HepG2 (cell line): ENCODE results near the gene HSF4. TPM values are rescaled to one million over a fixed set of nuclear protein-coding genes. Genes with fewer than 3 reads are reported as not detected.

Experiments used
- BRCA1 ChIP-seq: sonication (generic); formaldehyde crosslinking; IDR thresholded peaks from 2 replicates; pipeline ENCODE4 v1.4.0; 2020; ENCODE audit warnings: missing genetic modification reagents
- CBX1 ChIP-seq: IDR thresholded peaks from one replicate; pipeline ENCODE4 v1.6.1; 2016; ENCODE audit warnings: antibody characterized with exemption, low read depth
- ELF1 ChIP-seq: sonication (generic); formaldehyde crosslinking; IDR thresholded peaks from 2 replicates; pipeline ENCODE4 v1.4.0; 2020; ENCODE audit warnings: missing genetic modification reagents
- GATAD2A ChIP-seq: IDR thresholded peaks from 2 replicates; pipeline ENCODE4 v1.6.1; 2016
- MBNL3 ChIP-seq: fragments of 250-450 bp; sonication (Bioruptor Pico); conservative IDR thresholded peaks from 2 replicates; pipeline ENCODE4 v1.8.0; 2022; ENCODE audit warnings: mild to moderate bottlenecking, inconsistent platforms
- MED8 ChIP-seq: sonication (generic); formaldehyde crosslinking; IDR thresholded peaks from 2 replicates; pipeline ENCODE4 v1.8.1; 2023; ENCODE audit warnings: mild to moderate bottlenecking, missing genetic modification reagents; ENCODE audit not compliant: insufficient replicate concordance
- RARG ChIP-seq: sonication (generic); formaldehyde crosslinking; IDR thresholded peaks from 2 replicates; pipeline ENCODE4 v1.4.0; 2020; ENCODE audit warnings: low read depth, mild to moderate bottlenecking, missing genetic modification reagents
- SALL2 ChIP-seq: sonication (generic); formaldehyde crosslinking; IDR thresholded peaks from 2 replicates; pipeline ENCODE4 v1.8.1; 2023; ENCODE audit warnings: mild to moderate bottlenecking, missing genetic modification reagents, inconsistent platforms
- SMAD1 ChIP-seq: sonication (generic); formaldehyde crosslinking; IDR thresholded peaks from 2 replicates; pipeline ENCODE4 v1.4.0; 2020; ENCODE audit warnings: missing genetic modification reagents, low read depth, mild to moderate bottlenecking, borderline replicate concordance
- SYNCRIP ChIP-seq: fragments of 200-400 bp; formaldehyde crosslinking; IDR thresholded peaks from 2 replicates; pipeline ENCODE4 v1.6.1; 2018; ENCODE audit warnings: mild to moderate bottlenecking, low read depth, low read length; ENCODE audit not compliant: insufficient read depth
- TCF7 ChIP-seq: sonication (generic); IDR thresholded peaks from 2 replicates; pipeline ENCODE4 v1.6.1; 2016; ENCODE audit warnings: antibody characterized with exemption, low read depth
- ZFAT ChIP-seq: sonication (generic); formaldehyde crosslinking; conservative IDR thresholded peaks from 2 replicates; pipeline ENCODE4 v1.8.1; 2023; ENCODE audit warnings: missing genetic modification reagents, inconsistent platforms
- ZFP37 ChIP-seq: sonication (generic); formaldehyde crosslinking; IDR thresholded peaks from 2 replicates; pipeline ENCODE4 v1.4.0; 2020; ENCODE audit warnings: missing genetic modification reagents, borderline replicate concordance
- ZNF619 ChIP-seq: sonication (generic); formaldehyde crosslinking; IDR thresholded peaks from 2 replicates; pipeline ENCODE4 v1.4.0; 2020; ENCODE audit warnings: mild to moderate bottlenecking, missing genetic modification reagents
- ZNF891 ChIP-seq: sonication (generic); formaldehyde crosslinking; IDR thresholded peaks from 2 replicates; pipeline ENCODE4 v1.5.0; 2020; ENCODE audit warnings: mild to moderate bottlenecking, missing genetic modification reagents
- polyA plus RNA-seq, 8 experiments: library from polyadenylated mRNA; depleted of rRNA in 3 of 8; stranded (reverse) in 7 of 8; unstranded in 1 of 8; fragments of >200 nt; fragmentation: Illumina TruSeq in 4 of 8; extraction: Trizol in 4 of 8; gene quantifications; 2 replicates each; pipeline versions ENCODE4 v1.2.1 to v1.2.3, GENCODE V29; 2011 to 2016; ENCODE audit warnings: low read depth in 4 of 8, missing spikeins in 1 of 8, mixed read lengths in 1 of 8; ENCODE audit not compliant: insufficient read depth in 1 of 8
- total RNA-seq, 5 experiments: library from RNA; depleted of rRNA; stranded (reverse); fragments of >200 nt; fragmentation: Illumina TruSeq; extraction: Trizol; gene quantifications; 2 replicates each; pipeline ENCODE4 v1.2.3, GENCODE V29; 2016; ENCODE audit warnings: low read depth in 1 of 5
- TF ChIP-seq, protein P1 (sequence below): sonication (generic); formaldehyde crosslinking; IDR thresholded peaks from 2 replicates; pipeline ENCODE4 v1.8.1; 2023; ENCODE audit warnings: mild to moderate bottlenecking, missing genetic modification reagents
- TF ChIP-seq, protein P2 (sequence below): sonication (generic); formaldehyde crosslinking; IDR thresholded peaks from 2 replicates; pipeline ENCODE4 v1.4.0; 2020; ENCODE audit warnings: low read depth, mild to moderate bottlenecking, missing genetic modification reagents
- TF ChIP-seq, protein P3 (sequence below): fragments of 450-650 bp; IDR thresholded peaks from 2 replicates; pipeline ENCODE4 v1.6.1; 2016
- TF ChIP-seq, protein P4 (sequence below): sonication (generic); formaldehyde crosslinking; IDR thresholded peaks from 2 replicates; pipeline ENCODE4 v1.5.0; 2020; ENCODE audit warnings: missing genetic modification reagents, mild to moderate bottlenecking, borderline replicate concordance
- TF ChIP-seq, protein P5 (sequence below): sonication (generic); formaldehyde crosslinking; IDR thresholded peaks from 2 replicates; pipeline ENCODE4 v1.4.0; 2020; ENCODE audit warnings: missing genetic modification reagents
- TF ChIP-seq, protein P6 (sequence below): sonication (generic); formaldehyde crosslinking; IDR thresholded peaks from 2 replicates; pipeline ENCODE4 v1.8.1; 2023; ENCODE audit warnings: missing genetic modification reagents, mild to moderate bottlenecking, borderline replicate concordance
- TF ChIP-seq, protein P7 (sequence below): sonication (generic); formaldehyde crosslinking; IDR thresholded peaks from 2 replicates; pipeline ENCODE4 v1.5.0; 2020; ENCODE audit warnings: missing genetic modification reagents

The HSF4 gene
- total and polyA plus RNA-seq, 2 of the 13 experiments (the other 11 are each of a cell fraction or from before 2014, with no cell fraction given) = 3.5 to 16.9 TPM

DNA sequence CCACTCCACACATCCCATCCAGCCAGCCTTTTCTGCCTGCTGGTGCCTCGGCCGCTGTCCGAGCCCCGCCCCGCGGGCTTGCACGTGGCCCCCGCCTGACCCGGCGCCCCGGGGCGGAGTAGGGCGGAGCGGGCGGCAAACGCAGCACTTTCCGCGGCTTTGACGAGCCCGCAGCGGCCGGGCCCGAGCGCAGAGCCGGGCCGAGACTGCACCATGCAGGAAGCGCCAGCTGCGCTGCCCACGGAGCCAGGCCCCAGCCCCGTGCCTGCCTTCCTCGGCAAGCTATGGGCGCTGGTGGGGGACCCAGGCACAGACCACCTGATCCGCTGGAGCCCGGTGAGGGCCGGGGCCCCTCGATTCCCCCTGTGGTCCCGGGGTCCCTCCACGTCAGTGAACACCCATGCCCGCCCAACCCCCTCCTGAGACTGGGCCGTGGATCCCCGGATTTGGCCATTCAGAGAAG lies at the start of gene HSF4 (continued):
- TF ChIP-seq, protein P1, sequence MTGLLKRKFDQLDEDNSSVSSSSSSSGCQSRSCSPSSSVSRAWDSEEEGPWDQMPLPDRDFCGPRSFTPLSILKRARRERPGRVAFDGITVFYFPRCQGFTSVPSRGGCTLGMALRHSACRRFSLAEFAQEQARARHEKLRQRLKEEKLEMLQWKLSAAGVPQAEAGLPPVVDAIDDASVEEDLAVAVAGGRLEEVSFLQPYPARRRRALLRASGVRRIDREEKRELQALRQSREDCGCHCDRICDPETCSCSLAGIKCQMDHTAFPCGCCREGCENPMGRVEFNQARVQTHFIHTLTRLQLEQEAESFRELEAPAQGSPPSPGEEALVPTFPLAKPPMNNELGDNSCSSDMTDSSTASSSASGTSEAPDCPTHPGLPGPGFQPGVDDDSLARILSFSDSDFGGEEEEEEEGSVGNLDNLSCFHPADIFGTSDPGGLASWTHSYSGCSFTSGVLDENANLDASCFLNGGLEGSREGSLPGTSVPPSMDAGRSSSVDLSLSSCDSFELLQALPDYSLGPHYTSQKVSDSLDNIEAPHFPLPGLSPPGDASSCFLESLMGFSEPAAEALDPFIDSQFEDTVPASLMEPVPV (CRISPR knock-in tag) = peak; percentile 88
- TF ChIP-seq, protein P2, sequence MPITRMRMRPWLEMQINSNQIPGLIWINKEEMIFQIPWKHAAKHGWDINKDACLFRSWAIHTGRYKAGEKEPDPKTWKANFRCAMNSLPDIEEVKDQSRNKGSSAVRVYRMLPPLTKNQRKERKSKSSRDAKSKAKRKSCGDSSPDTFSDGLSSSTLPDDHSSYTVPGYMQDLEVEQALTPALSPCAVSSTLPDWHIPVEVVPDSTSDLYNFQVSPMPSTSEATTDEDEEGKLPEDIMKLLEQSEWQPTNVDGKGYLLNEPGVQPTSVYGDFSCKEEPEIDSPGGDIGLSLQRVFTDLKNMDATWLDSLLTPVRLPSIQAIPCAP (CRISPR knock-in tag) = 0 out of 2 replicates have a peak, but pooled peaks have one; percentile 75
- peak; percentile 78; the same call in 1 of the 2 replicates for TF ChIP-seq SALL2 (CRISPR knock-in tag)
- TF ChIP-seq MBNL3 (CRISPR knock-in tag) = no peak
- TF ChIP-seq, protein P3, sequence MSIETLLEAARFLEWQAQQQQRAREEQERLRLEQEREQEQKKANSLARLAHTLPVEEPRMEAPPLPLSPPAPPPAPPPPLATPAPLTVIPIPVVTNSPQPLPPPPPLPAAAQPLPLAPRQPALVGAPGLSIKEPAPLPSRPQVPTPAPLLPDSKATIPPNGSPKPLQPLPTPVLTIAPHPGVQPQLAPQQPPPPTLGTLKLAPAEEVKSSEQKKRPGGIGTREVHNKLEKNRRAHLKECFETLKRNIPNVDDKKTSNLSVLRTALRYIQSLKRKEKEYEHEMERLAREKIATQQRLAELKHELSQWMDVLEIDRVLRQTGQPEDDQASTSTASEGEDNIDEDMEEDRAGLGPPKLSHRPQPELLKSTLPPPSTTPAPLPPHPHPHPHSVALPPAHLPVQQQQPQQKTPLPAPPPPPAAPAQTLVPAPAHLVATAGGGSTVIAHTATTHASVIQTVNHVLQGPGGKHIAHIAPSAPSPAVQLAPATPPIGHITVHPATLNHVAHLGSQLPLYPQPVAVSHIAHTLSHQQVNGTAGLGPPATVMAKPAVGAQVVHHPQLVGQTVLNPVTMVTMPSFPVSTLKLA = peak; percentile 38; the same call in 1 of the 2 replicates
- TF ChIP-seq, protein P4, sequence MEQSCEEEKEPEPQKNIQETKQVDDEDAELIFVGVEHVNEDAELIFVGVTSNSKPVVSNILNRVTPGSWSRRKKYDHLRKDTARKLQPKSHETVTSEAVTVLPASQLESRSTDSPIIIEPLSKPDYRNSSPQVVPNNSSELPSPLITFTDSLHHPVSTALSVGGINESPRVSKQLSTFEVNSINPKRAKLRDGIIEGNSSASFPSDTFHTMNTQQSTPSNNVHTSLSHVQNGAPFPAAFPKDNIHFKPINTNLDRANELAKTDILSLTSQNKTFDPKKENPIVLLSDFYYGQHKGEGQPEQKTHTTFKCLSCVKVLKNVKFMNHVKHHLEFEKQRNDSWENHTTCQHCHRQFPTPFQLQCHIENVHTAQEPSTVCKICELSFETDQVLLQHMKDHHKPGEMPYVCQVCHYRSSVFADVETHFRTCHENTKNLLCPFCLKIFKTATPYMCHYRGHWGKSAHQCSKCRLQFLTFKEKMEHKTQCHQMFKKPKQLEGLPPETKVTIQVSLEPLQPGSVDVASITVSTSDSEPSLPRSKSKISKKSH (CRISPR knock-in tag) = peak; percentile 89; the same call in 1 of the 2 replicates
- peak; percentile 27; the same call in 1 of the 2 replicates for TF ChIP-seq ELF1 (CRISPR knock-in tag)
- TF ChIP-seq SMAD1 (CRISPR knock-in tag) = 0 out of 2 replicates have a peak, but pooled peaks have one; percentile 63
- peak; percentile 41 for TF ChIP-seq CBX1
- TF ChIP-seq, protein P5, sequence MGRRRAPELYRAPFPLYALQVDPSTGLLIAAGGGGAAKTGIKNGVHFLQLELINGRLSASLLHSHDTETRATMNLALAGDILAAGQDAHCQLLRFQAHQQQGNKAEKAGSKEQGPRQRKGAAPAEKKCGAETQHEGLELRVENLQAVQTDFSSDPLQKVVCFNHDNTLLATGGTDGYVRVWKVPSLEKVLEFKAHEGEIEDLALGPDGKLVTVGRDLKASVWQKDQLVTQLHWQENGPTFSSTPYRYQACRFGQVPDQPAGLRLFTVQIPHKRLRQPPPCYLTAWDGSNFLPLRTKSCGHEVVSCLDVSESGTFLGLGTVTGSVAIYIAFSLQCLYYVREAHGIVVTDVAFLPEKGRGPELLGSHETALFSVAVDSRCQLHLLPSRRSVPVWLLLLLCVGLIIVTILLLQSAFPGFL (CRISPR knock-in tag) = 0 out of 2 replicates have a peak, but pooled peaks have one; percentile 57
- TF ChIP-seq ZFAT (CRISPR knock-in tag) = 0 out of 2 replicates have a peak, but pooled peaks have one; percentile 30
- TF ChIP-seq GATAD2A (CRISPR knock-in tag) = 0 out of 2 replicates have a peak, but pooled peaks have one; percentile 23
- TF ChIP-seq, protein P6, sequence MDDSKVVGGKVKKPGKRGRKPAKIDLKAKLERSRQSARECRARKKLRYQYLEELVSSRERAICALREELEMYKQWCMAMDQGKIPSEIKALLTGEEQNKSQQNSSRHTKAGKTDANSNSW (CRISPR knock-in tag) = peak; percentile 80; the same call in 1 of the 2 replicates
- peak; percentile 93 for TF ChIP-seq ZFP37 (CRISPR knock-in tag)
- peak; percentile 80 for TF ChIP-seq MED8 (CRISPR knock-in tag)
- TF ChIP-seq ZNF891 (CRISPR knock-in tag) = peak; percentile 43; the same call in 1 of the 2 replicates
- TF ChIP-seq ZNF619 (CRISPR knock-in tag) = no peak
- no peak for TF ChIP-seq RARG (CRISPR knock-in tag)
- no peak for TF ChIP-seq SYNCRIP
- peak; percentile 64; the same call in 1 of the 2 replicates for TF ChIP-seq TCF7
- TF ChIP-seq, protein P7, sequence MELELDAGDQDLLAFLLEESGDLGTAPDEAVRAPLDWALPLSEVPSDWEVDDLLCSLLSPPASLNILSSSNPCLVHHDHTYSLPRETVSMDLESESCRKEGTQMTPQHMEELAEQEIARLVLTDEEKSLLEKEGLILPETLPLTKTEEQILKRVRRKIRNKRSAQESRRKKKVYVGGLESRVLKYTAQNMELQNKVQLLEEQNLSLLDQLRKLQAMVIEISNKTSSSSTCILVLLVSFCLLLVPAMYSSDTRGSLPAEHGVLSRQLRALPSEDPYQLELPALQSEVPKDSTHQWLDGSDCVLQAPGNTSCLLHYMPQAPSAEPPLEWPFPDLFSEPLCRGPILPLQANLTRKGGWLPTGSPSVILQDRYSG (CRISPR knock-in tag) = peak; percentile 70; the same call in 1 of the 2 replicates
- peak; percentile 70; the same call in 1 of the 2 replicates for TF ChIP-seq BRCA1
